GM19043 (cell line): Measurements from ENCODE around the gene CISH.

Source experiments
- ATAC-seq: cut with Tn5 transposase; IDR thresholded peaks from one replicate; pipeline ENCODE4 v1.9.1; 2021; ENCODE audit warnings: low read depth; ENCODE audit not compliant: unreplicated experiment

Gene CISH

GRCh38 chr3:50637945-50638344, 26.4 kb upstream of the CISH start:
- ATAC-seq, result no peak

GRCh38 chr3:50637011-50637410, 25.4 kb upstream of the CISH start:
- ATAC-seq, result no peak

GRCh38 chr3:50635066-50635465, 23.5 kb upstream of the CISH start:
- ATAC-seq, result no peak

GRCh38 chr3:50633230-50633790, 21.7 kb upstream of the CISH start:
- ATAC-seq, result no peak

GRCh38 chr3:50632450-50632849, 20.9 kb upstream of the CISH start:
- ATAC-seq, result no peak

- no peak for ATAC-seq
Observed at GRCh38 chr3:50630877-50631276, 19.3 kb upstream of the CISH start.

GRCh38 chr3:50630394-50630793, 18.8 kb upstream of the CISH start:
- ATAC-seq, result no peak

- no peak for ATAC-seq
Observed at GRCh38 chr3:50628601-50629000, 17.0 kb upstream of the CISH start.

GRCh38 chr3:50627407-50628051, 16.0 kb upstream of the CISH start:
- no peak for ATAC-seq

- no peak for ATAC-seq
Observed at GRCh38 chr3:50626401-50626800, 14.8 kb upstream of the CISH start.

- no peak for ATAC-seq
Observed at GRCh38 chr3:50625231-50626182, 13.9 kb upstream of the CISH start.

GRCh38 chr3:50624634-50625033, 13.1 kb upstream of the CISH start:
- ATAC-seq, result no peak

- no peak for ATAC-seq
Observed at GRCh38 chr3:50623840-50624474, 12.4 kb upstream of the CISH start.

GRCh38 chr3:50622881-50623280, 11.3 kb upstream of the CISH start:
- no peak for ATAC-seq

GRCh38 chr3:50620820-50621219, 9.2 kb upstream of the CISH start:
- ATAC-seq, result no peak

- ATAC-seq, result no peak
Observed at GRCh38 chr3:50620420-50620819, 8.8 kb upstream of the CISH start.

- ATAC-seq, result no peak
Observed at GRCh38 chr3:50617911-50618481, 6.4 kb upstream of the CISH start.

- ATAC-seq, result no peak
Observed at GRCh38 chr3:50617096-50617791, 5.7 kb upstream of the CISH start, which contains the start of gene MAPKAPK3. Gene MAPKAPK3, plus strand, starts transcription at chr3:50617151. Its CDS starts 415 bp downstream, at chr3:50617566.

- ATAC-seq, result peak; percentile 60
Observed at GRCh38 chr3:50616770-50617095, 5.2 kb upstream of the CISH start.
